Osteocyte (in vitro differentiated cells): ENCODE data around the gene PSMA3. TPM values are rescaled to one million over a fixed set of nuclear protein-coding genes. Genes with fewer than 3 reads are reported as not detected.

Experiments used
- DNase-seq: peaks from one replicate; pipeline ENCODE4 v3.0.0; 2021; ENCODE audit warnings: mixed read lengths; ENCODE audit not compliant: unreplicated experiment; ENCODE audit errors: extremely low spot score
- H3K27ac Mint-ChIP-seq: one replicate; pipeline ENCODE4 v1.8.0; 2021; ENCODE audit warnings: mild to moderate bottlenecking, mixed read lengths; ENCODE audit not compliant: unreplicated experiment
- H3K27me3 Mint-ChIP-seq: one replicate; pipeline ENCODE4 v1.8.0; 2021; ENCODE audit warnings: mixed read lengths; ENCODE audit not compliant: unreplicated experiment
- H3K36me3 Mint-ChIP-seq: one replicate; pipeline ENCODE4 v1.8.0; 2021; ENCODE audit warnings: mixed read lengths; ENCODE audit not compliant: unreplicated experiment
- H3K4me1 Mint-ChIP-seq: one replicate; pipeline ENCODE4 v1.8.0; 2021; ENCODE audit warnings: mixed read lengths; ENCODE audit not compliant: unreplicated experiment
- H3K4me3 Mint-ChIP-seq: one replicate; pipeline ENCODE4 v1.8.0; 2021; ENCODE audit warnings: mild to moderate bottlenecking, moderate library complexity, mixed read lengths; ENCODE audit not compliant: unreplicated experiment
- H3K9me3 Mint-ChIP-seq: one replicate; pipeline ENCODE4 v1.8.0; 2021; ENCODE audit warnings: mixed read lengths; ENCODE audit not compliant: unreplicated experiment
- CTCF ChIP-seq: fragments of 200-600 bp; sonication (generic); IDR thresholded peaks from 2 replicates; pipeline ENCODE4 v1.5.0; 2021; ENCODE audit warnings: antibody characterized with exemption, mild to moderate bottlenecking, moderate library complexity
- total RNA-seq: library from RNA; stranded (reverse); gene quantifications from 2 replicates; pipeline ENCODE4 v1.2.1, GENCODE V29; 2021

PSMA3 gene
- total RNA-seq, 1 donor from 2014 or later: 156 TPM

- TF ChIP-seq CTCF: no peak
- Mint-ChIP-seq H3K4me1 (peaks cover 34% of the 10 kb centered on the region), H3K27ac (peak overlapping the region; percentile 96), H3K9me3 (no peaks in the 10 kb centered on the region), H3K36me3 (peaks cover 34% of the 10 kb centered on the region), H3K4me3 (peak overlapping the region; percentile 46), H3K27me3 (no peaks in the 10 kb centered on the region)
- no peak for DNase-seq
Measured at GRCh38 chr14:58280954-58281787, 36.5 kb downstream of the PSMA3 start.

GRCh38 chr14:58281969-58282368 is 37.3 kb downstream of the PSMA3 start:
- Mint-ChIP-seq H3K27me3 (no peaks in the 10 kb centered on the region), H3K4me3 (no peak overlapping the region), H3K36me3 (peaks cover 35% of the 10 kb centered on the region), H3K9me3 (no peaks in the 10 kb centered on the region), H3K27ac (peak overlapping the region; percentile 96), H3K4me1 (peaks cover 28% of the 10 kb centered on the region)
- no peak for DNase-seq
- TF ChIP-seq CTCF: no peak

- H3K27ac Mint-ChIP-seq: peak overlapping the region; percentile 58
- no peak for TF ChIP-seq CTCF
- H3K27me3 Mint-ChIP-seq: no peaks in the 10 kb centered on the region
- H3K4me3 Mint-ChIP-seq: no peak overlapping the region
- no peaks in the 10 kb centered on the region for H3K9me3 Mint-ChIP-seq
- H3K36me3 Mint-ChIP-seq: peaks cover 42% of the 10 kb centered on the region
- no peak for DNase-seq
- H3K4me1 Mint-ChIP-seq: peaks cover 33% of the 10 kb centered on the region
Measured at GRCh38 chr14:58282925-58283593, 38.4 kb downstream of the PSMA3 start.

GRCh38 chr14:58283730-58284129 is 39.1 kb downstream of the PSMA3 start:
- TF ChIP-seq CTCF: no peak
- DNase-seq: no peak
- no peaks in the 10 kb centered on the region for H3K9me3 Mint-ChIP-seq
- peaks cover 35% of the 10 kb centered on the region for H3K4me1 Mint-ChIP-seq
- no peaks in the 10 kb centered on the region for H3K27me3 Mint-ChIP-seq
- no peak overlapping the region for H3K4me3 Mint-ChIP-seq
- peaks cover 44% of the 10 kb centered on the region for H3K36me3 Mint-ChIP-seq
- peak overlapping the region; percentile 70 for H3K27ac Mint-ChIP-seq

- no peak for TF ChIP-seq CTCF
- no peaks in the 10 kb centered on the region for H3K9me3 Mint-ChIP-seq
- H3K27me3 Mint-ChIP-seq: no peaks in the 10 kb centered on the region
- H3K4me3 Mint-ChIP-seq: no peak overlapping the region
- DNase-seq: no peak
- H3K27ac Mint-ChIP-seq: no peak overlapping the region
- H3K4me1 Mint-ChIP-seq: peaks cover 36% of the 10 kb centered on the region
- H3K36me3 Mint-ChIP-seq: peaks cover 45% of the 10 kb centered on the region
Measured at GRCh38 chr14:58285132-58285531, 40.5 kb downstream of the PSMA3 start.
